T47D (cell line): ENCODE measurements around the gene ZBTB6.

Experiments
- DNase-seq, 2 experiments: peaks; one replicate each; pipeline versions ENCODE4 v3.0.0 to v3.0.0-alpha.2; 2011 to 2012; ENCODE audit warnings: low read depth in 1 of 2, low spot score in 1 of 2
- JUND ChIP-seq: IDR thresholded peaks from 2 replicates; pipeline ENCODE4 v1.6.1; 2012; ENCODE audit warnings: low read depth
- in situ Hi-C: cut with HindIII; loops from 2 replicates; pipeline ENCODE4 v1.10.0; 2016; ENCODE audit warnings: low sequenced_read_pairs, low pct_unique_long_range_greater_than_20kb

Gene ZBTB6

GRCh38 chr9:122912964-122913673 is at the start of gene ZBTB6:
Gene ZBTB6, minus strand, starts transcription at chr9:122913323. Its CDS starts 1,251 bp downstream, at chr9:122912072.
- in situ Hi-C loops: no loop called here
- TF ChIP-seq JUND: no peak
- DNase-seq: peak; percentile 61 to 95

- in situ Hi-C loops: no loop called here
- DNase-seq: no peak
- no peak for TF ChIP-seq JUND
Measured at GRCh38 chr9:122961139-122961538, 48.0 kb upstream of the ZBTB6 start.

- in situ Hi-C loops: no loop called here
- TF ChIP-seq JUND: no peak
- DNase-seq: no peak
Measured at GRCh38 chr9:122955961-122956360, 42.8 kb upstream of the ZBTB6 start.

GRCh38 chr9:122954253-122954691 is 41.1 kb upstream of the ZBTB6 start:
- in situ Hi-C loops: no loop called here
- TF ChIP-seq JUND: no peak
- DNase-seq: no peak

GRCh38 chr9:122951056-122951455 is 37.9 kb upstream of the ZBTB6 start:
- in situ Hi-C loops: no loop called here
- no peak for TF ChIP-seq JUND
- DNase-seq: no peak

- DNase-seq: no peak
- no peak for TF ChIP-seq JUND
- in situ Hi-C loops: no loop called here
Measured at GRCh38 chr9:122950263-122950662, 37.1 kb upstream of the ZBTB6 start.

GRCh38 chr9:122949696-122950095 is 36.6 kb upstream of the ZBTB6 start:
- in situ Hi-C loops: no loop called here
- no peak for TF ChIP-seq JUND
- DNase-seq: no peak

- in situ Hi-C loops: no loop called here
- no peak for DNase-seq
- no peak for TF ChIP-seq JUND
Measured at GRCh38 chr9:122948313-122948712, 35.2 kb upstream of the ZBTB6 start.

GRCh38 chr9:122946461-122947005 is 33.4 kb upstream of the ZBTB6 start:
- in situ Hi-C loops: no loop called here
- no peak for DNase-seq
- TF ChIP-seq JUND: no peak

- in situ Hi-C loops: no loop called here
- TF ChIP-seq JUND: no peak
- no peak for DNase-seq
Measured at GRCh38 chr9:122944960-122945888, 32.1 kb upstream of the ZBTB6 start.

- DNase-seq: peak in 1 of 2 experiments; percentile 48
- TF ChIP-seq JUND: no peak
- in situ Hi-C loops: no loop called here
Measured at GRCh38 chr9:122941582-122942234, 28.6 kb upstream of the ZBTB6 start.

- peak; percentile 96 to 100 for DNase-seq
- in situ Hi-C loops: no loop called here
- TF ChIP-seq JUND: no peak
Measured at GRCh38 chr9:122940749-122941581, 27.8 kb upstream of the ZBTB6 start, which contains the start of gene RABGAP1. Gene RABGAP1, plus strand, starts transcription at chr9:122941020. Its CDS starts 16,040 bp downstream, at chr9:122957060.
